Measurements from ENCODE around the gene TMEM170B.
"Not testable (repeated sequence)": the region's sequence is repeated elsewhere in the genome, so short reads cannot be mapped to it uniquely, and the experiment has no call there.

The TMEM170B gene

DNA sequence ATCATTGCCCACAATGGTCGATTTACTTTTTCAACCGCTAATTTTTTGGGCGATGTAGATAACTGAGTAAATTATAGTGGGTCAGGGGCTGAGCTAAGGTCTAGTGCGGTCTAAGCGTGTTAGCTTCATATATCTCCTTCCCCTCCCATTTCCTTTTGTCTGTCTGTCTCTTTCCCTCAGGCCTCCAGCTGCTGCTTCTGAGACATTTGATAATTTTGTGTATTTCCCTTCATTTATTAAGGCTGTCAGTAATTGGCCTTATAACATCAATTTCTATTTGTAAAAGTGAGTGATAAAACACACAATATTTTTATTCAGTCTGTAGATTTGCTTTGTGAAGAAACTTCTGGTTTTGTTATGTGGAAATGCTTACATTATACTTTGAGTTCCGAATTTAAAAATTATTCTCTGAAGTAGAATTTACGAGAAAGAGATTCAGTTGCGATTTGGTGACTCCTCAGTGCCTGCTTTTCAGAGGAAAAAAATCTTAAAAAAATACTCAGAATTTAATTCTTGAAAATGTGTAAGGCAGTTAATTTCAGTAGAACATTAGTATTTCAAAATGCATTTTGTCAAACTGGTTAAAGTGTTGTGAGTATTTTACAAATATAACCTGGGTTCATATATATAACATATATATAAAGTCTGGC, 1.4 kb downstream of the TMEM170B start:
- no peak overlapping the region for H2AFZ ChIP-seq (ENCODE audit: low read depth, low read length)
- H3K36me3 ChIP-seq (ENCODE audit: insufficient read depth, low read length) = no peaks in the 10 kb centered on the region

DNA sequence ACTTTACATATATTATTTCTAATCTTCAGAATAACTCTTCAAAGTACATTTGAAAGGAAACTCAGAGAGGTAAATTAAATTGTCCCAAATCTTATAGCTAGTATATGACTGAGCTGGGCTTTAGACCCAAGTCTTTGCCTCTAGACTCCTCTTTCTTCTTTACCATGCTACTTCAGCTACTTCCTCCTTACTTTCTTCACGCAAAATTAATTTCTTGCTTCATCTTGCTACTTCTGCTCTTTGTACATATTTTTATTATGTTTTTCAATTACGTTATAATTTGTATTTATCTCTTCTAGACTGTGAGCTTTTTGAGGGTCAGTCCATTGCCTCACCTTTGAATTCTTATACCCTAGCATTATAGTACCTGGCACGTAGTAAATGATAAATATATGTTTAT, 5.3 kb downstream of the TMEM170B start:
- no peak overlapping the region for H2AFZ ChIP-seq (ENCODE audit: low read depth, low read length)
- peaks cover 21% of the 10 kb centered on the region for H3K4me1 ChIP-seq (ENCODE audit: insufficient read depth, low read length)
- no peak overlapping the region for H3K4me3 ChIP-seq (ENCODE audit: low read length)
- H3K9me3 ChIP-seq (ENCODE audit: low read length) = no peaks in the 10 kb centered on the region
- no peaks in the 10 kb centered on the region for H3K27me3 ChIP-seq (ENCODE audit: insufficient read depth, low read length)
- H3K36me3 ChIP-seq (ENCODE audit: insufficient read depth, low read length) = no peaks in the 10 kb centered on the region

More for the DNA sequence above, 1.4 kb downstream of the TMEM170B start:
- H3K9me3 ChIP-seq (ENCODE audit: low read length) = no peaks in the 10 kb centered on the region
- H3K27me3 ChIP-seq (ENCODE audit: insufficient read depth, low read length) = no peaks in the 10 kb centered on the region
- peaks cover 21% of the 10 kb centered on the region for H3K4me1 ChIP-seq (ENCODE audit: insufficient read depth, low read length)
- peak overlapping the region; percentile 72 for H3K4me3 ChIP-seq (ENCODE audit: low read length)

DNA sequence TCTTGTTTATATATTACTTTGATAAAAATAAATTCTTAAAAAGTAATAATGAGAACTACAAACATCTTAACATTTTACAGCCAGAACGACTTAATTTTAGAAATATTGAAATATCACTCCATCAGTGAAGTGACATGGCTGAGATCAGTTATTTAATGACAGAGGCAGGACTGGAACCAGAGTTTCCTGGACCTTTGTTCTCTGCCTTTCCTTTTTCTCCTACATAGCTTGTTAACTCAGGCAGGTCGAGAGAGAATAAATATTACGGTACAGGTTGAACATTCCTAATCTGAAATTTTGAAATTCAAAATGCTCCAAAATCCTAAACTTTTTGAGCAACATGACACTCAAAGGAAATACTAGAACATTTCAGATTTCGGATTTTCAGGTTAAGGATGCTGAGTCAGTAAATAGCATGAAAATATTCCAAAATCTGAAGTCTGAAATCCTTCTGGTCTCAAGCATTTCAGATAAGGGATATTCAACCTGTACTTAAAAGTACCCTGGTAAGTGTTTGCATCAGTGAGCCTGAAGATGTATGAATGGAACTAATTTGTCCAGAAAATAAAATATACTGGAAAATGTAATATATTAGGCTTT, 6.5 kb downstream of the TMEM170B start:
- Histone ChIP-seq H3K36me3 (ENCODE audit: insufficient read depth, low read length) (no peaks in the 10 kb centered on the region), H3K9me3 (ENCODE audit: low read length) (no peaks in the 10 kb centered on the region), H3K4me1 (ENCODE audit: insufficient read depth, low read length) (peaks cover 19% of the 10 kb centered on the region), H2AFZ (ENCODE audit: low read depth, low read length) (no peak overlapping the region), H3K4me3 (ENCODE audit: low read length) (no peak overlapping the region), H3K27me3 (ENCODE audit: insufficient read depth, low read length) (no peaks in the 10 kb centered on the region)

DNA sequence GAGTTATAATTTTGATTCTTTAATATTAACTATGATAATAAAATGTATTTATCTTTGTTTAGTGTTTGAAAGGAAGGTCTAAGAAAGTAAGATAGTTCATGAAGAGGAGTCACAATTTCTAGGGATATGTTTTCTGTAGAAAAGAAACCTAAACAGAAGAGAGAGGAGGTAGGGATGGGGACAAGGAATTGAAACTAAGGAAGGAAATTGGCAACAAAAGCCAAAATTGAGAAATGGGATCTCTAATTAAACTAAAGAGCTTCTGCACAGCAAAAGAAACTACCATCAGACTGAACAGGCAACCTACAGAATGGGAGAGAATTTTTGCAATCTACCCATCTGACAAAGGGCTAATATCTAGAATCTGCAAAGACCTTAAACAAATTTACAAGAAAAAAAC, 10.3 kb downstream of the TMEM170B start:
- not testable (repeated sequence) for H3K4me3 ChIP-seq (ENCODE audit: low read length); H3K36me3 ChIP-seq (ENCODE audit: insufficient read depth, low read length); H2AFZ ChIP-seq (ENCODE audit: low read depth, low read length); H3K9me3 ChIP-seq (ENCODE audit: low read length); H3K27me3 ChIP-seq (ENCODE audit: insufficient read depth, low read length)
- H3K4me1 ChIP-seq (ENCODE audit: insufficient read depth, low read length) = peaks cover 27% of the 10 kb centered on the region

DNA sequence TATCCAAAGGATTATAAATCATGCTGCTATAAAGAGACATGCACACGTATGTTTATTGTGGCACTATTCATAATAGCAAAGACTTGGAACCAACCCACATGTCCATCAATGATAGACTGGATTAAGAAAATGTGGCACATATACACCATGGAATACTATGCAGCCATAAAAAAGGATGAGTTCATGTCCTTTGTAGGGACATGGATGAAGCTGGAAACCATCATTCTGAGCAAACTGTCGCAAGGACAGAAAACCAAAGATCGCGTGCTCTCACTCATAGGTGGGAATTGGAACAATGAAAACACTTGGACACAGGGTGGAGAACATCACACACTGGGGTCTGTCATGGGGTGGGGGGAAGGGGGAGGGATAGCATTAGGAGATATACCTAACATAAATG, 11.0 kb downstream of the TMEM170B start:
- not testable (repeated sequence) for H3K36me3 ChIP-seq (ENCODE audit: insufficient read depth, low read length)
- H3K4me1 ChIP-seq (ENCODE audit: insufficient read depth, low read length) = peaks cover 30% of the 10 kb centered on the region

DNA sequence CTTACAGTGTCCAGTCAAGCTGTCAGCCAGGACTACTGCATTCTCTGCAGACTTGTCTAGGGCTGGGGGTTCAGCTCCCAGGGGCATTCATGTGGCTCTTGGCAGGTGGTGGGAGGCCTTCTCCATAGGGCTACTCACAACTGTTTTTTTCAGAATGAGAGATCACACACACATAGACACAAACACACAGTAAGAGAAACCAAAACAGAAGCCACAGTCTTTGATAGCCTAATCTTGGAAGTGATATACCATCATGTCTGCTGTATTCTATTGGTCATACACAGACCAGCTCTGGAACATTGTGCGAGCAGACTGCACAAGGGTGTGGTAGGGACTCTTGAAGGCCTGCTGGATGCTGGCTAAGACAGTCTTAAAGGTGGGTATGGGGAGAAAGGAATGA, 13.5 kb downstream of the TMEM170B start:
- peaks cover 24% of the 10 kb centered on the region for H3K4me1 ChIP-seq (ENCODE audit: insufficient read depth, low read length)
- no peak overlapping the region for H3K4me3 ChIP-seq (ENCODE audit: low read length)

More for the DNA sequence above, 11.0 kb downstream of the TMEM170B start:
- not testable (repeated sequence) for H3K4me3 ChIP-seq (ENCODE audit: low read length); H2AFZ ChIP-seq (ENCODE audit: low read depth, low read length); H3K9me3 ChIP-seq (ENCODE audit: low read length); H3K27me3 ChIP-seq (ENCODE audit: insufficient read depth, low read length)

DNA sequence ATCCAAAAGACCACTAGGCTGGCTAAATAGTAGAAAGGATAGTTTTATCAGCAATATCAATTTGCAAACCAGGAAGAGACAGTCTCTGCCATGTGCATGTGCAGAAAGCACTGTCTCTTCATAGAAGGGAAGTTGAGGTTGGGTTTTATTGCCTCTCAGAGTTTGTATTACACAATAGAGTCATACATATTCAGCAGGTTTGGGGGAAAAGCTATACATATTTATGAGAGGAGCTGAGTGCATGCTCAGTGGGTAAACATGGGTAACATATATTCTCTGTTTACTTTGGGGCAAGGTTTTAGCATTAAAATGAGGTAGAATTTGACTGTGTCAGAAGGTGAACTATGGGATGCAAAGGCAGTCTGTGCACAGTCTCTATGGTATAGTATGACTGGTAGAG, 14.9 kb downstream of the TMEM170B start:
- Histone ChIP-seq H3K27me3 (ENCODE audit: insufficient read depth, low read length) (no peaks in the 10 kb centered on the region), H3K4me3 (ENCODE audit: low read length) (no peak overlapping the region), H3K4me1 (ENCODE audit: insufficient read depth, low read length) (peaks cover 32% of the 10 kb centered on the region), H3K36me3 (ENCODE audit: insufficient read depth, low read length) (no peaks in the 10 kb centered on the region), H2AFZ (ENCODE audit: low read depth, low read length) (no peak overlapping the region), H3K9me3 (ENCODE audit: low read length) (no peaks in the 10 kb centered on the region)

More for the DNA sequence above, 13.5 kb downstream of the TMEM170B start:
- no peaks in the 10 kb centered on the region for H3K9me3 ChIP-seq (ENCODE audit: low read length)
- no peak overlapping the region for H2AFZ ChIP-seq (ENCODE audit: low read depth, low read length)
- no peaks in the 10 kb centered on the region for H3K36me3 ChIP-seq (ENCODE audit: insufficient read depth, low read length)
- no peaks in the 10 kb centered on the region for H3K27me3 ChIP-seq (ENCODE audit: insufficient read depth, low read length)

DNA sequence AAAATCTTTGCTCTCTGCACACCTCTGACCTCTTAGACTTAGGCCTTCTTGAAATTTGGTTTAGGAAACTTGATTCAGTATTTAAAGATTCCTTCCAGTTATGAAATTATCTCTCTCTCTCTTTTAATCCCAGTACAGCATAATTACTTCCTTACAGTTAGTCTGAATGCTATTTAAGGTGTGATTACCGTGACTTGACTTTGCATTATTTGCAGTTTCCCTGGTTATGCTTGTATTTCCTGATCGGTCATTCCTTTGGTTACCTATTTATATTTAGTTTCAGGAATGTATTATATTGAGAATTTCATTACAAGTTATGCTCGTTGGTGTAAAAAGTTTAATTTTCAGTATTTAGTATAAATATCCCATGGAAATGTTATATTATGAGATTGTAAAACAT, 16.3 kb downstream of the TMEM170B start:
- Histone ChIP-seq H3K4me1 (ENCODE audit: insufficient read depth, low read length) (peaks cover 32% of the 10 kb centered on the region), H3K9me3 (ENCODE audit: low read length) (no peaks in the 10 kb centered on the region), H3K27me3 (ENCODE audit: insufficient read depth, low read length) (no peaks in the 10 kb centered on the region), H3K4me3 (ENCODE audit: low read length) (no peak overlapping the region), H2AFZ (ENCODE audit: low read depth, low read length) (no peak overlapping the region), H3K36me3 (ENCODE audit: insufficient read depth, low read length) (no peaks in the 10 kb centered on the region)

DNA sequence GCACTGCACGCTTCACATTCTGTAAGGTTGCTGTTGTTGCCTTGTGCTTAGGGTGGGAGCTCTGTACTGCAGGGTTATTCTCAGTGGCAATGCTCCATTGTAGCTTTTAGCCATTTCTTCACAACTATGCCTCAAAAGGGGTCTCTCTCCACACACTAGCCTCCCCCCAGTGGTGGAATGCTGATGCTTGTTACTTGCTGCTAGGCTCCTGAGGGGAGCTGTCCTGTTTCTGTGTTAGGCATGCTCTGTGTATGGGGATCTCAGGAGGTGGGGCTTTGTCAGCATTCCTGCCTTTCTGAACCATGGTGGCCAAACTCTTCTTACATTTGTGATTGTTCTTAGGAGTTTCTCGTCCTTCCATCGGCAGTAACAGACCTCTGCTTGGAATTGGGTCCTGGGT, 18.8 kb downstream of the TMEM170B start:
- no peak overlapping the region for H3K4me3 ChIP-seq (ENCODE audit: low read length)

DNA sequence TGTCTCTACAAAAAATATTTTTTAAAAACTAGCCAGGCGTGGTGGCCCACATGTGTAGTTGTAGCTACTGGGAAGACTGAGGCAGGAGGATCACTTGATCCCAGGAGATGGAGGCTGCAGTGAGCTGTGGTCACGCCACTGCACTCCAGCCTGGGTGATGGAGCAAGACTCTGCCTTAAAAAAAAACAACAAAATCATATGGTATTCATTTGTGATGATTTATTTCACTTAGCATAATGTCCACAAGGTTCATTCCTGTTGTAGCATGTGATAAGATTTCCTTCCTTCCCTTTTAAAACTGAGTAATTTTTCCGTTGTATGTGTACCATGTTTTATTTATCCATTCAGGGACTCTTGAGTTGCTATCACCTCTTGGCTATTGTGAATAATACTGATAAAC, 26.2 kb downstream of the TMEM170B start:
- no peaks in the 10 kb centered on the region for H3K27me3 ChIP-seq (ENCODE audit: insufficient read depth, low read length)
- H2AFZ ChIP-seq (ENCODE audit: low read depth, low read length) = no peak overlapping the region
- no peaks in the 10 kb centered on the region for H3K9me3 ChIP-seq (ENCODE audit: low read length)
- H3K4me1 ChIP-seq (ENCODE audit: insufficient read depth, low read length) = peaks cover 2% of the 10 kb centered on the region
- H3K4me3 ChIP-seq (ENCODE audit: low read length) = no peak overlapping the region
- peaks cover 22% of the 10 kb centered on the region for H3K36me3 ChIP-seq (ENCODE audit: insufficient read depth, low read length)

More for the DNA sequence above, 18.8 kb downstream of the TMEM170B start:
- H3K36me3 ChIP-seq (ENCODE audit: insufficient read depth, low read length) = no peaks in the 10 kb centered on the region
- H3K27me3 ChIP-seq (ENCODE audit: insufficient read depth, low read length) = no peaks in the 10 kb centered on the region
- H2AFZ ChIP-seq (ENCODE audit: low read depth, low read length) = no peak overlapping the region
- H3K9me3 ChIP-seq (ENCODE audit: low read length) = no peaks in the 10 kb centered on the region
- peaks cover 25% of the 10 kb centered on the region for H3K4me1 ChIP-seq (ENCODE audit: insufficient read depth, low read length)

DNA sequence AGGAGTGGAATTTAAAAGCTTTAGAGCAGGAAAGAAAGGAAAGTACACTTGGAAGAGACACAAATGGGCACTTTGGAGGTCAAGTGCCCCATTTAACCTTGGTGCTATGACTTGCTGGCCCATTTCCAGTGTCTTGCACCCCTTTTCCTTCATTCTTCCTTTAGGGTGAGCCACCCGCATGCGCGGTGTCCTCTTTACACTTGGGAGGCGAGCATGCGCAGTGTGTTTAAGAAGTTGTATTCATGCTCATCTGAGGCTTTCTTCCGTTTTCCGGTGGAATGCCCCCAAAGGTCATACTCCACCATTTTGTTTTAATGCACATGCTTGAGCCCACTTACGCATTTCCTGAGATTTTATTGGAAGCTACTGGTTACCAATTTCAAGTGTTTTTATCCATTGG, 29.1 kb downstream of the TMEM170B start:
- Histone ChIP-seq H3K4me1 (ENCODE audit: insufficient read depth, low read length) (peaks cover 2% of the 10 kb centered on the region), H3K27me3 (ENCODE audit: insufficient read depth, low read length) (no peaks in the 10 kb centered on the region), H3K9me3 (ENCODE audit: low read length) (no peaks in the 10 kb centered on the region), H2AFZ (ENCODE audit: low read depth, low read length) (no peak overlapping the region), H3K4me3 (ENCODE audit: low read length) (no peak overlapping the region), H3K36me3 (ENCODE audit: insufficient read depth, low read length) (peaks cover 27% of the 10 kb centered on the region)

DNA sequence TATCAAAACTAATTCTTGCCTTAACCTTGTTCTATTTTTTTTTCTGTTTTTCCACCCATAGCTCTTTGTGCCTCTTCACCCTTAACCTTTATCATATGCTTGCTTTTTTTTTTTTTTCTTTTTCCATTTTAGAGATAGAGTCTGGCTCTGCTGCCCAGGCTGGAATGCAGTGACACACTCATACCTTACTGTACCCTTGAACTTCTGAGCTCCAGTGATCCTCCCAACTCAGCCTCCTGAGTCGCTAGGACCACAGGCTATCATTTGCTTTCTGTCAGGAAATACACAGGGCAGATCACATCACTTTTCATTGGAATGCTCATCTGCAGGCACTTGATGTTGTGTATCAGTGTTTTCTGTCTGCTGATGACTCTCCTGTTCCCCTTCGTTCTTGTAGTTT, 33.5 kb downstream of the TMEM170B start:
- Histone ChIP-seq H3K4me1 (ENCODE audit: insufficient read depth, low read length) (peaks cover 2% of the 10 kb centered on the region), H3K36me3 (ENCODE audit: insufficient read depth, low read length) (peaks cover 32% of the 10 kb centered on the region), H2AFZ (ENCODE audit: low read depth, low read length) (no peak overlapping the region), H3K9me3 (ENCODE audit: low read length) (no peaks in the 10 kb centered on the region), H3K27me3 (ENCODE audit: insufficient read depth, low read length) (no peaks in the 10 kb centered on the region), H3K4me3 (ENCODE audit: low read length) (no peak overlapping the region)

DNA sequence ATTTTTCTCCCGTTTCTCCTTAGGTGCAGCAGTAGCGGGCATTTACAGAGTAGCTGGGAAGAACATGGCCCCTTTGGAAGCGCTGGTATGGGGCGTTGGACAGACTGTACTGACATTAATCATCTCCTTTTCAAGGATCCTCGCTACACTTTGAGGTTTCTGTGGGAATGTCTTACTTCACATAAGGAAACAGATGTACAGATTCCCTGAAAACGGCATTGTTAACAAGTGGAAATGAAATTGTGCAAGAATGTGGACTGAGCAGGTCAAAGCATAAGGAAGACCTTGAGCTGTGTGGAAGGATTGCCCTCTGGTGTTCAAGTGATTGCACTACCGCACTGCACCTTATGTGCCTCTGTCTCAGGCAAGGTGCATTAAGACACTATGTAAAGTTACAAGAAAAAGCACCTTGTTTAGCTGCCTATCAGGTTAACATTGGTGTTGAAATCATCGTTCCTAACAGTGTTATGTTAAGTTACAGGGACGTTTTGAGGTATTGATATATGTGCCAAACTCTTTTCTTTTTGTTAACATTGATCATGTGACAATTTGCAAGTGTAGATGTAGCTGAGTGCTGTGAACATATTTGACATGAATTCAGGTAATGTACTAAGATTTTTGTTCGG, 38.0 kb downstream of the TMEM170B start:
- Histone ChIP-seq H2AFZ (ENCODE audit: low read depth, low read length) (no peak overlapping the region), H3K4me1 (ENCODE audit: insufficient read depth, low read length) (no peaks in the 10 kb centered on the region), H3K4me3 (ENCODE audit: low read length) (no peak overlapping the region), H3K27me3 (ENCODE audit: insufficient read depth, low read length) (no peaks in the 10 kb centered on the region), H3K9me3 (ENCODE audit: low read length) (no peaks in the 10 kb centered on the region), H3K36me3 (ENCODE audit: insufficient read depth, low read length) (peaks cover 27% of the 10 kb centered on the region)

All from neuron (in vitro differentiated cells).